ENCODE results near the gene CNPY1. TPM values are rescaled to one million over a fixed set of nuclear protein-coding genes. Genes with fewer than 3 reads are reported as not detected.
A peak's percentile ranks its signal among the peaks of the same experiment; 100 is the strongest.
"Not testable (repeated sequence)": the region's sequence is repeated elsewhere in the genome, so short reads cannot be mapped to it uniquely, and the experiment has no call there.

Gene CNPY1
- total RNA-seq, 1 donor: not detected

- no peak for DNase-seq (ENCODE audit: low read depth in 2 of 3, low spot score in 2 of 3)
Measured at GRCh38 chr7:155534691-155535090, 11.7 kb downstream of the CNPY1 start.

- DNase-seq (ENCODE audit: low read depth in 2 of 3, low spot score in 2 of 3): peak in 1 of 3 donors; percentile 54
Measured at GRCh38 chr7:155533827-155534690, 12.3 kb downstream of the CNPY1 start.

- DNase-seq (ENCODE audit: low read depth in 2 of 3, low spot score in 2 of 3): no peak
Measured at GRCh38 chr7:155533120-155533826, 13.1 kb downstream of the CNPY1 start.

- no peak for DNase-seq (ENCODE audit: low read depth in 2 of 3, low spot score in 2 of 3)
Measured at GRCh38 chr7:155532792-155533119, 13.6 kb downstream of the CNPY1 start.

GRCh38 chr7:155531681-155532080 lies 14.7 kb downstream of the CNPY1 start:
- DNase-seq (ENCODE audit: low read depth in 2 of 3, low spot score in 2 of 3): no peak

- no peak for DNase-seq (ENCODE audit: low read depth in 2 of 3, low spot score in 2 of 3)
Measured at GRCh38 chr7:155530601-155531000, 15.8 kb downstream of the CNPY1 start.

- DNase-seq (ENCODE audit: low read depth in 2 of 3, low spot score in 2 of 3): no peak
Measured at GRCh38 chr7:155529845-155530244, 16.5 kb downstream of the CNPY1 start.

GRCh38 chr7:155529346-155529745 lies 17.0 kb downstream of the CNPY1 start:
- no peak for DNase-seq (ENCODE audit: low read depth in 2 of 3, low spot score in 2 of 3)

- no peak for DNase-seq (ENCODE audit: low read depth in 2 of 3, low spot score in 2 of 3)
Measured at GRCh38 chr7:155527664-155528063, 18.7 kb downstream of the CNPY1 start.

GRCh38 chr7:155526225-155526624 lies 20.1 kb downstream of the CNPY1 start:
- DNase-seq (ENCODE audit: low read depth in 2 of 3, low spot score in 2 of 3): no peak

- DNase-seq (ENCODE audit: low read depth in 2 of 3, low spot score in 2 of 3): no peak
Measured at GRCh38 chr7:155524018-155524556, 22.3 kb downstream of the CNPY1 start.

- DNase-seq (ENCODE audit: low read depth in 2 of 3, low spot score in 2 of 3): no peak
Measured at GRCh38 chr7:155523168-155523675, 23.1 kb downstream of the CNPY1 start.

- DNase-seq (ENCODE audit: low read depth in 2 of 3, low spot score in 2 of 3): no peak
Measured at GRCh38 chr7:155521743-155522398, 24.5 kb downstream of the CNPY1 start.

- no peak for DNase-seq (ENCODE audit: low read depth in 2 of 3, low spot score in 2 of 3)
Measured at GRCh38 chr7:155521007-155521742, 25.2 kb downstream of the CNPY1 start.

GRCh38 chr7:155520114-155520513 lies 26.2 kb downstream of the CNPY1 start:
- no peak for DNase-seq (ENCODE audit: low read depth in 2 of 3, low spot score in 2 of 3)

- not testable (repeated sequence) for DNase-seq (ENCODE audit: low read depth in 2 of 3, low spot score in 2 of 3)
Measured at GRCh38 chr7:155519358-155519757, 27.0 kb downstream of the CNPY1 start.

- no peak for DNase-seq (ENCODE audit: low read depth in 2 of 3, low spot score in 2 of 3)
Measured at GRCh38 chr7:155518633-155519032, 27.7 kb downstream of the CNPY1 start.

GRCh38 chr7:155517969-155518368 lies 28.4 kb downstream of the CNPY1 start:
- DNase-seq (ENCODE audit: low read depth in 2 of 3, low spot score in 2 of 3): no peak

GRCh38 chr7:155517452-155517851 lies 28.9 kb downstream of the CNPY1 start:
- no peak for DNase-seq (ENCODE audit: low read depth in 2 of 3, low spot score in 2 of 3)

- no peak for DNase-seq (ENCODE audit: low read depth in 2 of 3, low spot score in 2 of 3)
Measured at GRCh38 chr7:155516466-155516865, 29.9 kb downstream of the CNPY1 start.

All from hematopoietic multipotent progenitor cell (in vitro differentiated cells).